ENCODE measurements around the gene ATP6V0A4. TPM values are rescaled to one million over a fixed set of nuclear protein-coding genes. Genes with fewer than 3 reads are reported as not detected.
"Not testable (repeated sequence)": the region's sequence is repeated elsewhere in the genome, so short reads cannot be mapped to it uniquely, and the experiment has no call there.

The ATP6V0A4 gene
- 1.2 TPM for total RNA-seq

DNA sequence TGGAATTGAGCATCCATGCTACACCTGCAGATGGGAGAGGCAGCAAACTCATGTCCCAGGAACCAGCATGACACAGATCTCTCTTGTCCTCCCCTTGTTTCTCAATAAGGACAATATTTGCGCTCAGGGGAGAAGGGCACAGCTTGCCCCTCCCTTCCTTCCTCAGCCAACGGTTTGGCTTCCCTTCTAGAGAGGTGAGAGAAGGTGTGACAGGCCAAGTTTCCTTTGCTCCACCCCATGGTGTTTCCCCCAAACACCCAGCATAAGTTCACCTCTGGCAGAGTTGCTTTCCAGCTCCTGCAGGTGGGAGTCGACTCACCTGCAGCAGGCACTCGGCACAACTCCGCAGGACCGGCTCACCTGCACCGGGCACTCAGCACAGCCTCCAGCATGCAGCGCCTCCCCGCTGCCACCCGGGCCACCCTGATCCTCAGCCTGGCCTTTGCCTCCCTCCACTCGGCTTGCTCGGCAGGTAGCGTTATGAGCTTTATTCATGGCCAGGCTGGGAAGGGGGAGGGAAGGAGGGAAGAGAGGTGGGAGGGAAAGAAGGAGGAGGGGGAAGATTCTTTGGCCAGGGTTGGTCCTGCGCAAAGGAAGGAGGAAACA is at the start of gene ATP6V0A4, which contains the start of gene TMEM213:
ATP6V0A4 (minus strand) TSS at position 482 of the 606 bp plus-strand sequence. CDS start 26,949 bp downstream, outside the sequence.
TMEM213 (plus strand) TSS at position 280 of the 606 bp plus-strand sequence; CDS start at position 391, 111 bp downstream.
- DNase-seq (ENCODE audit: low spot score), result no peak

DNA sequence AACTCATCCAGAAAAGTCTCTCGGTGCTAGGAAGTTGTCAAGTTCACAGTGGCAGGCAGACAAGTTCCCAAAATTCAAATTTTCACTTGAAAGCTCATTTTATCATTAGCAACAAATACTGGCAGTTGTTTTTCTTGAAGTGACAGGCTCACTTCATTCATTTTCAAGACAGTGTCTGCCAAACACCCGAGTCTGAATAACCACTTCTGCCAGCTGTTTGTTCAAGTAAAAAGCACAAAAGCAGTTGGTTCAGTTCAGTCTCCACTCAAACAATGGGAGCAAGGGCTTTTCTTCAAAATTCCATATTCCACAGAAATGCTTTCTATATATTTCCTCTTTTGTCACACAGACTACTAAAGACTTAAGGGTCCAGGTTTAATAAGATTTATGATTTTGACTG is 47.7 kb upstream of the ATP6V0A4 start:
- DNase-seq (ENCODE audit: low spot score), result no peak

DNA sequence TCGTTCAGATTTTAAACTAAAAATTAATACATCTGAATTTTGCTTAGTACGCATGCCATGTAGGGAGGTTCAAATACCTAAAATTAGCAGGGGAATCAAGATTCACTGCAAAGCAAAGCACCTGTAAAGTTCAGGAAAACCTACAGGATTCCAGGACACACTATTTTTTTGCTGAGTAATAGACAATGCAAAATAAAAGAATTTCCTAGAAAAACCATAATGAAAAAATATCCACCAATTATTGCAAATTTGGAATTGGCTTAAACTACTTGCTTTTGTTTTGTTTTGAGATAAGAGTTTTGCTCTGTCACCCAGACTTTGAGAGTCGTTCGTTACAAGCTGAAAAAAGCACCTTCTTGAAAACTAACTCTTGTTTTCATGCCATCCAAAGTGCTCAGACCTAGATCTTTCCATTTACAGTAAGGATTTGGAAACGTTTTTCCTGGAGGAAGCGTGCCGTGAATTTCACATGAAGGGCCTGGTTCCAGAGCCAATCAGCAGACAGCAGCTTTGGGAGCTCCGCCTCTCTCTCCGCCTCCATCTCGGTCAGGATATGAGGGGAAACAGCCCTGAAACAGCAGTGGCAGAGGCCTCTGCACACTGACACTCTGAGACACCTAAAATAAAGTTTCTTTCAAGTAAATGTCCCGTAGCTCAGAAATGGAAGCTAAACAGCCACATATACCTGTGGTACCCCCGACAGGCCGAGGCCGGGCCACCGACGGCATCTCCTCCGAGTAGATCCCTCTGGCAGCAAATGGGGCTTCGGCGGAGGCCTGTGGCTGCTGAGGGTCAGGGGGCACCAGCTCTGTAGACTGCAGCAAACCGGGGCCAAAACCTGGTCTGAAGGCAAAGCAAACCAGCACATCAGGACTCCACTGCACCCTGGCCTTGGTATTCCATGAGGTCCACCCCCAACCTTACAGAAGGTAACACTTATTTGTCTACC is 45.9 kb upstream of the ATP6V0A4 start:
- DNase-seq (ENCODE audit: low spot score), result no peak

DNA sequence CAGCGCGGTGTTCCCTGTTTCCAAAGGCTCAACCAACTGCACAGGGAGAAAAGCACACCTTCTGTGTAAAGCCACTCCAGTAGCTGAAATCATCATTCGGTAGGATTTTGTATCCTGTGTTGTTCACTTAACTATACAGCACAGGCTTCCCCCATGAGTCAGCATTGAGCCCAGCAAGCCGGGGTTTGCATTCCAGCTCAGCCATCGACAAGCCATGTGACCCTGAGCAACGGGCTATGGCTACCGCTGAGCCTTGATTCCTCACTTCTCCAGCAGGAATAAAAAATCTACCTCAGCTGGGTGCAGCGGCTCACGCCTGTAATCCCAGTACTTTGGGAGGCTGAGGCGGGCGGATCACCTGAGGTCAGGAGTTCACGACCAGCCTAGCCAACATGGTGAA is 44.1 kb upstream of the ATP6V0A4 start:
- DNase-seq (ENCODE audit: low spot score), result no peak

DNA sequence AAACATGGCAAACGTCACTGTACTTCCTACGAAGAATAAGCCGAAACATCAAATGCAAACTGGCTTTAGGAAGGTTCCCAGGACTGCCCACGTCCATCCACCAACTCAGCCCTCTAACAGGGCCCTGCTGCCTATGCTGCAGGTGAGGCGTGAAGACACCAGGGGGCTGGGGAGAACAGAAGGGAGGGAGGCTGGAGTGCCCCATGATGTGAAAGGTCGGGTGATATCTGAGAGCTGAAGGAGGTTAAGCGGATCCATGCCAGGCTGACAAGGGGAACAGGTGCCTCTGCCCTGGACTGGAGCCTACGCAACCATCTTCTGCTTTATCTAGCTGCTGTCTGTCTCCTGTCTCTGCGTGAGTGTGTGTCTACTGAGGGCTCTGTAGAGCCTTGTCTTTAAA is 40.2 kb upstream of the ATP6V0A4 start:
- DNase-seq (ENCODE audit: low spot score), result no peak

GRCh38 chr7:138837627-138838026 is 39.6 kb upstream of the ATP6V0A4 start:
- no peak for DNase-seq (ENCODE audit: low spot score)

- no peak for DNase-seq (ENCODE audit: low spot score)
Measured at GRCh38 chr7:138835087-138835486, 37.1 kb upstream of the ATP6V0A4 start.

- no peak for DNase-seq (ENCODE audit: low spot score)
Measured at GRCh38 chr7:138834583-138834982, 36.6 kb upstream of the ATP6V0A4 start.

- no peak for DNase-seq (ENCODE audit: low spot score)
Measured at GRCh38 chr7:138833596-138833995, 35.6 kb upstream of the ATP6V0A4 start.

- DNase-seq (ENCODE audit: low spot score), result no peak
Measured at GRCh38 chr7:138832966-138833365, 35.0 kb upstream of the ATP6V0A4 start.

- DNase-seq (ENCODE audit: low spot score), result no peak
Measured at GRCh38 chr7:138829335-138829734, 31.3 kb upstream of the ATP6V0A4 start.

DNA sequence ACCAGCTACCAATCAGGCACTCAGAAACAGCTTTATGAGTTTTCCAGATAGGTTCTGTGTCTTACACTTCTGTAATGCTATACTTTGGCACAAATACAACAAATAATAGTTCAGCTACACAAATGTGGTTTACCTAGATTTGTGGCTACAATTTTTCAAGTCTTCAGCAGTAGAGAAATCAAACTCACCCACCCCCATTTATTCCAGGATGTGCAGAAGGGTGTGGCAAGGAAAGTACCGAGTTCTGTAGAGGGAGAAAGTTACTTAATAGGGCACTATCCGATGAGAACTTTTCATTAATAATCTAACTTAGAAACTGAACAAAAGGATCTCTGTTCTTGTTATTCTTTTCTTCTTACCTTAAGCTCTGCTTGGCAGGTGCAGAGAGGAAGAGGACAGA is 30.3 kb upstream of the ATP6V0A4 start:
- DNase-seq (ENCODE audit: low spot score), result no peak

- no peak for DNase-seq (ENCODE audit: low spot score)
Measured at GRCh38 chr7:138825049-138825721, 27.2 kb upstream of the ATP6V0A4 start.

DNA sequence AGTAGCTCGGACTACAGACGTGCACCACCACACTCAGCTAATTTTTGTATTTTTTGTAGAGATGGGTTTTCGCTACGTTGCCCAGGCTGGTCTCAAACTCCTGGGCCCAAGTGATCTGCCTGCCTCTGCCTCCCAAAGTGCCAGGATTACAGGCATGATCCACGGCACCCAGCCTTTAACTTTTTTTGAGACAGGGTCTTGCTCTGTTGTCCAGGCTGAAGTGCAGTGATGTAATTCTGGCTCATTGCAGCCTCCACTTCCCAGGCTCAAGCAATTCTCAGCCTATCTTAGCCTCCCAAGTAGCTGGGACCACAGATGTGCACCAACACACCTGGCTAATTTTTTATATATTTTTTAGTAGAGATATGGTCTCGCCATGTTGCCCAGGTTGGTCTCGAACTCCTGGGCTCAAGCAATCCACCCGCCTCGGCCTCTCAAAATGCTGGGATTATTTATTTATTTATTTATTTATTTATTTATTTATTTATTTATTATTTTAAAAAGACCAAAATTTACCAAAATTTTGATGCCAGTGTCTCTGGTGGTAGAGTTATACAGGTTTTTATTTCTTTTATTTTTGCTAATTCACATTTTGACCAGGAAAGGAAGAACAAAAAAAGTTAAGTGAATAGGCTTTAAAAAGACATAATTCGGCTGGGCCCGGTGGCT is 25.0 kb upstream of the ATP6V0A4 start:
- no peak for DNase-seq (ENCODE audit: low spot score)

DNA sequence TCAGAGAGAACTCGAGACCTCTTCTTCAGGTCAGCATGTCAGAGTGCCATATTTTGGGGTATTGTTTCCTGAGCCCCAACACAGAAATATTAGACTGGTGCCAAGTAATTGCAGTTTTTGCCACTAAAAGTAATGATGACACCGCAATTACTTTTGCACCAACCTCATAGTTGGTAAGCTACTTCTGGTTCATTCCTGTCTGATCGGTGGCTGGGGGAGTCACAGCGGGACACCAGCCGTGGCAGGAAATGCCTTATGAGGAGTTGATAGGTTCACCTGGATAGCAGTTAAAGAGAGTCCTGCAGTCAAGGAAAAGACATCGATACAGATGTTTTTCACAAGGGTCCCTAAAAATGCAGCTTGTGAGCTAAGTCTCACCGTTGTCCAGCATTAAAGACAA is 23.9 kb upstream of the ATP6V0A4 start:
- no peak for DNase-seq (ENCODE audit: low spot score)

DNA sequence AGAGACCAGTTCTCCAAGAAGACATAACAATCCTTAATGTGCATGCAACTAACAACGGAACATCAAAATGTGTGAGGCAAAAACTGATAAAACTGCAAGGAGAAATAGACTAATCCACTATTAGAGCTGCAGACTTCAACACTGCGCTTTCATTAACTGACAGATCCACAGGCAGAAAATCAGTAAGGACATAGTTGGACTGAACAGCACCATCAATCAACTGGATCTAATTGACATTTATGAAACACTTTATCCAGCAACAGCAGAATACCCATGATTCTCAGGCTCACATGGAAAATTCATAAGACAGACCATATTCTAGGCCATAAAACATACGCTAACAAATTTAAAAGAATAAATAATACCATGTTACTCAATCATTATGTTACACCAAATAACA is 21.6 kb upstream of the ATP6V0A4 start:
- DNase-seq (ENCODE audit: low spot score), result no peak

- no peak for DNase-seq (ENCODE audit: low spot score)
Measured at GRCh38 chr7:138816650-138817049, 18.7 kb upstream of the ATP6V0A4 start.

DNA sequence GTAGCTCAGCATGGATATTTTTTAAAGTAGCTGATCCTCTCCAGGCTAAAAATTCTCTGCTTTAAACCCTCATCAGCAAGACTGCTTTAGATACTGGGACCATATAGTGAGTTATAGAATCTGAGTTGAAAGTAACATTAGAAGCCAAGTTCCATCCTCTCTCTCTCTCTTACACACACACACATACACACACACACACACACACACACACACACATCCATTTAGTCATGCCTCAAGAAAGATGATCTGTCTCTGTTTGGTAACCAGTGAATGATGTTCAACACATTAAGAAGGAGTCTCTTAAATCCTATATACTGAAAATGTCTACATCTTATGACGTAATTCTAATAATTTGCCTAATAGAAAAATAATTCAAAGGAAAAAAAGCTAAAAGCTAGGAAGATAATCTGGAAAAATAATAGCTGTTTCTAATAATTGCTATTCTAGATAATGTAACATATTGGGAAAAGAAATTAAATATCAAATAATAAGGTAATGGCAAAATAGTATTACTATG is 16.9 kb upstream of the ATP6V0A4 start:
- no peak for DNase-seq (ENCODE audit: low spot score)

DNA sequence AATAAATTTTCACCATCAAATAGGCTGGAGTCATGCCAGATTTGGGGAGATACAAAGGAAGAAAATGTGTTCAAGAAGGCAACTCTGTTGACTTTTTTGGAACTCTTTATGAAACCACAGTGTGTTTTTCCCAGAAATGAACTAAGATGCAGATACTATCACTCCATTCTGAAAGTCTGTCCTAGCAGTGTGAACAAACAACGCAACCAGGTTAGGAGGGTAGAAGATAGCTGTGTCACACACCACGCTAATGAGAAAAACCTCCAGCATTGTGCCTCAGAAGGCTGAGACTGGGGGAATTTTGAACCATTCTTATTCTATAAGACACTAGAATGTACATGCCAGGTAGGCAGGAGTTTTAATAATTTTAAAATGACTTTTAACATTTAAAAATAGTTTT is 15.9 kb upstream of the ATP6V0A4 start:
- DNase-seq (ENCODE audit: low spot score), result no peak

DNA sequence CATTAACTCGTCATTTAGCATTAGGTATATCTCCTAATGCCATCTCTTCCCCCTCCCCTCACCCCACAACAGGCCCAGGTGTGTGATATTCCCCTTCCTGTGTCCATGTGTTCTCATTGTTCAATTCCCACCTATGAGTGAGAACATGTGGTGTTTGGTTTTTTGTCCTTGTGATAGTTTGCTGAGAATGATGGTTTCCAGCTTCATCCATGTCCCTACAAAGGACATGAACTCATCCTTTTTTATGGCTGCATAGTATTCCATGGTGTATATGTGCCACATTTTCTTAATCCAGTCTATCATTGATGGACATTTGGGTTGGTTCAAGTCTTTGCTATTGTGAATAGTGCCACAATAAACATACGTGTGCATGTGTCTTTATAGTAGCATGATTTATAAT is 13.3 kb upstream of the ATP6V0A4 start:
- not testable (repeated sequence) for DNase-seq (ENCODE audit: low spot score)

DNA sequence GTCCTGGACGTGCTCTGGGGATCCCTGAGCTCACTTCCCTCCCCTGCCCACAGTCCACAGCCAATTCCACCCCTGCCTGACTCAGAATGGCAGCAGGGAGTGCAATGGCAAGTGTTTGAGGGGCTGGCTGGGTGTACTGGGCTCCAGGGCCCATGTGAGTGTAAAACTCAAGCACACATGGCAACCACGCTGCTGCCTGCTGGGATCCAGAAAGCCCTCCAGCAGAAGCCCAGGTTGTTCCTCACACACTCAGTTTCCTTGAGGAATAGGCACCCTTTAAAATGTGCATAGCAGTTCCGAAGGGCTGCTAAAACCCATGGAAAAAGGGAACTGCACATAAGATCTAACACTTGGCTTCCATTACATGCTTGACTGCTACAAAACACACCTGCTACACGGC is 11.3 kb upstream of the ATP6V0A4 start:
- DNase-seq (ENCODE audit: low spot score), result no peak

DNA sequence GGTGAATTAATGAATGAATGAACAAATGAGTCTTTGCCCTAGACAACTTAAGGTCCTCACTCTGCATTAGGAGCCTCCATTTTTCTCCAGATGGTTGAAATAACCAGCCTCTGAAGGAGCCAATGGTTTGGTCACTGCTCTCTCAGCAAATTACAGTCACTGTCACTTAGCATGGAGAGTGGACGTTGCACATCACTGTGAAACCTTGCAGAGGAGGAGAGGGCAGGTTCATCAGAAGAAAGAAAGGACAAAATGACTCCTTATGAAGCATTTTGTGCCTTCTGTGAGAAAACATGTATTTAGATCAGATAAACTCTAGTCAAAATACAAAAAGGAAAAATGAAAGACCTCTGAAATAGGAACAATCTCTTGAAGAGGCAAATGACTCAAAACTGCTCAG is 6.6 kb upstream of the ATP6V0A4 start:
- DNase-seq (ENCODE audit: low spot score), result no peak
